GM21737 (cell line): Measurements from ENCODE around the gene OR10A6.
A peak's percentile ranks its signal among the peaks of the same experiment; 100 is the strongest.

Experiments
- ATAC-seq: cut with Tn5 transposase; IDR thresholded peaks from one replicate; pipeline ENCODE4 v1.9.1; 2021; ENCODE audit warnings: mild to moderate bottlenecking, moderate library complexity; ENCODE audit not compliant: unreplicated experiment

Gene OR10A6

GRCh38 chr11:7911011-7911410 is 20.1 kb downstream of the OR10A6 start:
- ATAC-seq, result no peak

GRCh38 chr11:7910286-7910788 is 20.7 kb downstream of the OR10A6 start:
- no peak for ATAC-seq

- no peak for ATAC-seq
These were observed 21.3 kb downstream of the OR10A6 start for GRCh38 chr11:7909585-7910285.

- no peak for ATAC-seq
These were observed 23.9 kb downstream of the OR10A6 start for GRCh38 chr11:7907121-7907520.

GRCh38 chr11:7906481-7906880 is 24.6 kb downstream of the OR10A6 start:
- ATAC-seq, result no peak

GRCh38 chr11:7905961-7906429 is 25.1 kb downstream of the OR10A6 start:
- no peak for ATAC-seq

GRCh38 chr11:7905549-7905948 is 25.5 kb downstream of the OR10A6 start:
- ATAC-seq, result no peak

- no peak for ATAC-seq
These were observed 26.2 kb downstream of the OR10A6 start for GRCh38 chr11:7904917-7905316.

- ATAC-seq, result no peak
These were observed 27.1 kb downstream of the OR10A6 start for GRCh38 chr11:7903940-7904339.

GRCh38 chr11:7901319-7901854 is 29.7 kb downstream of the OR10A6 start:
- no peak for ATAC-seq

GRCh38 chr11:7900686-7901085 is 30.4 kb downstream of the OR10A6 start:
- ATAC-seq, result no peak

GRCh38 chr11:7899418-7899817 is 31.6 kb downstream of the OR10A6 start:
- no peak for ATAC-seq

- ATAC-seq, result no peak
These were observed 32.3 kb downstream of the OR10A6 start for GRCh38 chr11:7898666-7899283.

GRCh38 chr11:7896009-7896785 is 34.9 kb downstream of the OR10A6 start:
- no peak for ATAC-seq

- no peak for ATAC-seq
These were observed 36.8 kb downstream of the OR10A6 start for GRCh38 chr11:7894251-7894650.

GRCh38 chr11:7893796-7894195 is 37.3 kb downstream of the OR10A6 start:
- ATAC-seq, result no peak

GRCh38 chr11:7892840-7893254 is 38.2 kb downstream of the OR10A6 start:
- ATAC-seq, result peak; percentile 48

GRCh38 chr11:7892059-7892699 is 38.9 kb downstream of the OR10A6 start:
- ATAC-seq, result peak; percentile 47

- ATAC-seq, result no peak
These were observed 40.5 kb downstream of the OR10A6 start for GRCh38 chr11:7890417-7891172.

GRCh38 chr11:7889985-7890384 is 41.1 kb downstream of the OR10A6 start:
- ATAC-seq, result no peak
